ENCODE measurements around the gene KLHL13.

Gene KLHL13

GRCh38 chrX:117996918-117997480, 119.6 kb downstream of the KLHL13 start:
- Histone ChIP-seq H3K79me2 (ENCODE audit: insufficient read depth, low read length) (no peaks in the 10 kb centered on the region), H3K9me2 (replicated peaks; ENCODE audit: low read depth, low read length) (no peaks in the 10 kb centered on the region), H3K9me3 (ENCODE audit: insufficient read depth, low read depth, low read length) (no peaks in the 10 kb centered on the region), H3K4me1 (ENCODE audit: insufficient read depth, low read length, poor library complexity, severe bottlenecking) (no peaks in the 10 kb centered on the region), H3F3A (ENCODE audit: low read depth) (no peaks in the 10 kb centered on the region), H2AFZ (ENCODE audit: low read length) (no peak overlapping the region), H3K4me3 (ENCODE audit: low read length, poor library complexity, severe bottlenecking) (no peak overlapping the region), H3K36me3 (ENCODE audit: insufficient read depth, low read length) (no peaks in the 10 kb centered on the region), H3K27me3 (ENCODE audit: insufficient read depth, low read length, poor library complexity, severe bottlenecking) (no peaks in the 10 kb centered on the region), H3K4me2 (ENCODE audit: low read depth, low read length, poor library complexity, severe bottlenecking) (no peak overlapping the region), H4K20me1 (ENCODE audit: insufficient read depth, low read length, poor library complexity, severe bottlenecking) (no peaks in the 10 kb centered on the region), H3K9ac (ENCODE audit: low read depth, low read length, poor library complexity, severe bottlenecking) (no peak overlapping the region)
- TF ChIP-seq CTCF (conservative IDR thresholded peaks at IDR 0.05; ENCODE audit: low read length) (peak; percentile 28; the same call in 1 of the 2 replicates), EZH2phosphoT487 (IDR thresholded peaks at IDR 0.05; ENCODE audit: borderline replicate concordance) (no peak)

- no peak for TF ChIP-seq EZH2phosphoT487 (IDR thresholded peaks at IDR 0.05; ENCODE audit: borderline replicate concordance)
- TF ChIP-seq CTCF (conservative IDR thresholded peaks at IDR 0.05; ENCODE audit: low read length) = no peak
These were observed 120.2 kb downstream of the KLHL13 start for GRCh38 chrX:117996408-117996807.

GRCh38 chrX:117995378-117995777, 121.2 kb downstream of the KLHL13 start:
- H3K9me2 ChIP-seq (replicated peaks; ENCODE audit: low read depth, low read length) = no peaks in the 10 kb centered on the region
- H2AFZ ChIP-seq (ENCODE audit: low read length) = no peak overlapping the region
- H3K4me1 ChIP-seq (ENCODE audit: insufficient read depth, low read length, poor library complexity, severe bottlenecking) = no peaks in the 10 kb centered on the region
- H3K27me3 ChIP-seq (ENCODE audit: insufficient read depth, low read length, poor library complexity, severe bottlenecking) = no peaks in the 10 kb centered on the region
- TF ChIP-seq EZH2phosphoT487 (IDR thresholded peaks at IDR 0.05; ENCODE audit: borderline replicate concordance) = no peak
- TF ChIP-seq CTCF (conservative IDR thresholded peaks at IDR 0.05; ENCODE audit: low read length) = no peak
- H3K79me2 ChIP-seq (ENCODE audit: insufficient read depth, low read length) = no peaks in the 10 kb centered on the region
- H3F3A ChIP-seq (ENCODE audit: low read depth) = no peaks in the 10 kb centered on the region
- no peaks in the 10 kb centered on the region for H3K9me3 ChIP-seq (ENCODE audit: insufficient read depth, low read depth, low read length)
- H3K9ac ChIP-seq (ENCODE audit: low read depth, low read length, poor library complexity, severe bottlenecking) = no peak overlapping the region
- H3K4me3 ChIP-seq (ENCODE audit: low read length, poor library complexity, severe bottlenecking) = no peak overlapping the region
- no peaks in the 10 kb centered on the region for H4K20me1 ChIP-seq (ENCODE audit: insufficient read depth, low read length, poor library complexity, severe bottlenecking)
- no peak overlapping the region for H3K4me2 ChIP-seq (ENCODE audit: low read depth, low read length, poor library complexity, severe bottlenecking)
- H3K36me3 ChIP-seq (ENCODE audit: insufficient read depth, low read length) = no peaks in the 10 kb centered on the region

More at GRCh38 chrX:117996408-117996807, 120.2 kb downstream of the KLHL13 start:
- no peaks in the 10 kb centered on the region for H3K36me3 ChIP-seq (ENCODE audit: insufficient read depth, low read length)
- H3K4me1 ChIP-seq (ENCODE audit: insufficient read depth, low read length, poor library complexity, severe bottlenecking) = no peaks in the 10 kb centered on the region
- H3K9ac ChIP-seq (ENCODE audit: low read depth, low read length, poor library complexity, severe bottlenecking) = no peak overlapping the region
- no peaks in the 10 kb centered on the region for H3K9me2 ChIP-seq (replicated peaks; ENCODE audit: low read depth, low read length)
- H3K27me3 ChIP-seq (ENCODE audit: insufficient read depth, low read length, poor library complexity, severe bottlenecking) = no peaks in the 10 kb centered on the region
- H3K9me3 ChIP-seq (ENCODE audit: insufficient read depth, low read depth, low read length) = no peaks in the 10 kb centered on the region
- no peaks in the 10 kb centered on the region for H4K20me1 ChIP-seq (ENCODE audit: insufficient read depth, low read length, poor library complexity, severe bottlenecking)
- no peaks in the 10 kb centered on the region for H3K79me2 ChIP-seq (ENCODE audit: insufficient read depth, low read length)
- H3K4me2 ChIP-seq (ENCODE audit: low read depth, low read length, poor library complexity, severe bottlenecking) = no peak overlapping the region
- no peak overlapping the region for H2AFZ ChIP-seq (ENCODE audit: low read length)
- H3K4me3 ChIP-seq (ENCODE audit: low read length, poor library complexity, severe bottlenecking) = no peak overlapping the region
- H3F3A ChIP-seq (ENCODE audit: low read depth) = no peaks in the 10 kb centered on the region

Data from Loucy (cell line).